A673 (cell line): Measurements from ENCODE around the gene KCNB1.

Experiments
- EZH2 ChIP-seq: fragments of 200-600 bp; sonication (generic); IDR thresholded peaks from 2 replicates; pipeline ENCODE4 v1.6.1; 2017; ENCODE audit warnings: borderline replicate concordance, low read depth, mild to moderate bottlenecking, mixed read lengths, antibody characterized with exemption, low read length; ENCODE audit not compliant: poor library complexity, severe bottlenecking
- TF ChIP-seq, protein P1 (sequence below): fragments of 300-800, 200-600 bp; sonication (generic); conservative IDR thresholded peaks from 2 replicates; pipeline ENCODE4 v1.5.1; 2017; ENCODE audit warnings: low read depth, mild to moderate bottlenecking, antibody characterized with exemption, low read length, moderate library complexity, mixed read lengths

DNA sequence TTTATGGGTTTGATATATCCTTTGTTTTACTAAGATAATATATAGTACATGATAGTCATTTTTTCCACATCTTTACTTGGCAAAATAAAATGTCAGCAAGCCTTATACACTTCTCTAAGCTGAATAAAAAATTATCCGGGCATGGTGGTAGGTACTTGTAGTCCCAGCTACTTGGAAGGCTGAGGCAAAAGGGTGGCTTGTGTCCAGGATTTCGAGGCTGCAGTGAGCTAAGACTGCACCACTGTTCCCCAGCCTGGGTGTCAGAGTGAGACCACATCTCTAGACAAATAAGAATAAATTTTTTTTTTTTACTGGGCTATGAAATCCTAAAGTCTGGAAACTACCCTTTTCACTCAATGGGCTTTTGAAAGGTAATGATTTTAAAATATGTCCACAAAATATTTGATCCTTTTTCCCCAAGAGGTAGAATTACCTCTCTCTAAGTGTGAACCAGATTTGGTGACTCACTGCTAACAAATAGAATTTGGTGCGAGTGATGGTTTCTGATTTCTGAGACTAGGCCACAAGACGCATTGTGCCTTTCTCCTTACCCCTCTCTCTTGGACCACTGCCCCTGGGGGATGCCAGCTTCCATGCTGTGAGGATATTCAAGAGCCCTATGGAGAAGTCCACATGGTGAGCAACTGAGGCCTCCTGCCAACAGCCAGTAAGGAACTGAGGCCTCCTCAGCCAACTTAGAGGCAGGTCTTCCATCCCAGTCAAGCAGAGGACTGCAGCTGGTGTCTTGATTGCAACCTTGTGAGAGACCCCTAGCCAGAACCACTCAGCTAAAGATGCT lies 120.4 kb downstream of the KCNB1 start:
- TF ChIP-seq, protein P1, sequence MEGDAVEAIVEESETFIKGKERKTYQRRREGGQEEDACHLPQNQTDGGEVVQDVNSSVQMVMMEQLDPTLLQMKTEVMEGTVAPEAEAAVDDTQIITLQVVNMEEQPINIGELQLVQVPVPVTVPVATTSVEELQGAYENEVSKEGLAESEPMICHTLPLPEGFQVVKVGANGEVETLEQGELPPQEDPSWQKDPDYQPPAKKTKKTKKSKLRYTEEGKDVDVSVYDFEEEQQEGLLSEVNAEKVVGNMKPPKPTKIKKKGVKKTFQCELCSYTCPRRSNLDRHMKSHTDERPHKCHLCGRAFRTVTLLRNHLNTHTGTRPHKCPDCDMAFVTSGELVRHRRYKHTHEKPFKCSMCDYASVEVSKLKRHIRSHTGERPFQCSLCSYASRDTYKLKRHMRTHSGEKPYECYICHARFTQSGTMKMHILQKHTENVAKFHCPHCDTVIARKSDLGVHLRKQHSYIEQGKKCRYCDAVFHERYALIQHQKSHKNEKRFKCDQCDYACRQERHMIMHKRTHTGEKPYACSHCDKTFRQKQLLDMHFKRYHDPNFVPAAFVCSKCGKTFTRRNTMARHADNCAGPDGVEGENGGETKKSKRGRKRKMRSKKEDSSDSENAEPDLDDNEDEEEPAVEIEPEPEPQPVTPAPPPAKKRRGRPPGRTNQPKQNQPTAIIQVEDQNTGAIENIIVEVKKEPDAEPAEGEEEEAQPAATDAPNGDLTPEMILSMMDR: no peak
- no peak for TF ChIP-seq EZH2
